SW480 (cell line): ENCODE data around the gene PRAMEF11.
"Not testable (repeated sequence)": the region's sequence is repeated elsewhere in the genome, so short reads cannot be mapped to it uniquely, and the experiment has no call there.

ENCODE experiments used
- DNase-seq: peaks from one replicate; pipeline ENCODE4 v3.0.0-alpha.2; 2016; ENCODE audit warnings: low spot score

The PRAMEF11 gene

GRCh38 chr1:12831310-12831709 is at the start of gene PRAMEF11:
PRAMEF11 (minus strand) TSS chr1:12831410; CDS start chr1:12828789, 2,621 bp downstream.
- DNase-seq: not testable (repeated sequence)

GRCh38 chr1:12878453-12878852 is 47.2 kb upstream of the PRAMEF11 start:
- not testable (repeated sequence) for DNase-seq

GRCh38 chr1:12863131-12863880 is 32.1 kb upstream of the PRAMEF11 start:
- DNase-seq: not testable (repeated sequence)

- not testable (repeated sequence) for DNase-seq
These were observed 25.6 kb upstream of the PRAMEF11 start, which contains the start of gene PRAMEF2 for GRCh38 chr1:12856786-12857185. PRAMEF2 (plus strand) TSS chr1:12857086; CDS start chr1:12859010, 1,924 bp downstream.

GRCh38 chr1:12851779-12852178 is 20.6 kb upstream of the PRAMEF11 start:
- DNase-seq: peak; percentile 22

GRCh38 chr1:12848620-12849019 is 17.4 kb upstream of the PRAMEF11 start, which contains the start of gene HNRNPCL1:
HNRNPCL1 (minus strand) TSS chr1:12848720; CDS start chr1:12848289, 431 bp downstream.
- DNase-seq: not testable (repeated sequence)

- DNase-seq: not testable (repeated sequence)
These were observed 2.0 kb upstream of the PRAMEF11 start for GRCh38 chr1:12833251-12833650.

- not testable (repeated sequence) for DNase-seq
These were observed 12.1 kb downstream of the PRAMEF11 start for GRCh38 chr1:12819061-12819460.

GRCh38 chr1:12811409-12811784 is 19.8 kb downstream of the PRAMEF11 start:
- no peak for DNase-seq

- peak; percentile 57 for DNase-seq
These were observed 20.4 kb downstream of the PRAMEF11 start for GRCh38 chr1:12810691-12811408.

- DNase-seq: no peak
These were observed 21.3 kb downstream of the PRAMEF11 start for GRCh38 chr1:12809933-12810332.

GRCh38 chr1:12799730-12800129 is 31.5 kb downstream of the PRAMEF11 start:
- DNase-seq: no peak

- no peak for DNase-seq
These were observed 32.3 kb downstream of the PRAMEF11 start for GRCh38 chr1:12798911-12799310.

GRCh38 chr1:12791097-12791496 is 40.1 kb downstream of the PRAMEF11 start, which contains the start of gene PRAMEF1:
PRAMEF1 (plus strand) TSS chr1:12791397; CDS start chr1:12793228, 1,831 bp downstream.
- DNase-seq: not testable (repeated sequence)

- not testable (repeated sequence) for DNase-seq
These were observed 46.5 kb downstream of the PRAMEF11 start for GRCh38 chr1:12784729-12785128.

GRCh38 chr1:12783783-12784182 is 47.4 kb downstream of the PRAMEF11 start:
- peak; percentile 14 for DNase-seq

- not testable (repeated sequence) for DNase-seq
These were observed 49.7 kb downstream of the PRAMEF11 start for GRCh38 chr1:12781488-12781887.

GRCh38 chr1:12778907-12779306 is 52.3 kb downstream of the PRAMEF11 start:
- no peak for DNase-seq

GRCh38 chr1:12778061-12778460 is 53.1 kb downstream of the PRAMEF11 start:
- no peak for DNase-seq

- no peak for DNase-seq
These were observed 54.2 kb downstream of the PRAMEF11 start for GRCh38 chr1:12776801-12777557.

GRCh38 chr1:12775443-12775842 is 55.8 kb downstream of the PRAMEF11 start:
- no peak for DNase-seq

- no peak for DNase-seq
These were observed 56.3 kb downstream of the PRAMEF11 start for GRCh38 chr1:12774801-12775345.
